Neural progenitor cell (in vitro differentiated cells): Measurements from ENCODE around the gene GP1BB. TPM values are rescaled to one million over a fixed set of nuclear protein-coding genes. Genes with fewer than 3 reads are reported as not detected.
A peak's percentile ranks its signal among the peaks of the same experiment; 100 is the strongest.

Experiments
- DNase-seq: peaks from one replicate; pipeline ENCODE4 v3.0.0-alpha.2; 2016; ENCODE audit warnings: low spot score
- H2AFZ ChIP-seq: fragments of 200-600 bp; sonication (generic); replicated peaks from 2 replicates; pipeline ENCODE4 v1.6.1; 2016; ENCODE audit warnings: antibody characterized with exemption
- H3F3A ChIP-seq: fragments of 200-600 bp; sonication (generic); 2 replicates; pipeline ENCODE4 v1.6.1; 2016; ENCODE audit warnings: antibody characterized with exemption, low read depth
- H3K27ac ChIP-seq: fragments of 200-600 bp; sonication (generic); 2 replicates; pipeline ENCODE4 v1.5.1; 2016; ENCODE audit warnings: mild to moderate bottlenecking
- H3K27me3 ChIP-seq: fragments of 200-600 bp; sonication (generic); 2 replicates; pipeline ENCODE4 v1.6.1; 2016; ENCODE audit warnings: mild to moderate bottlenecking, moderate library complexity
- H3K36me3 ChIP-seq: fragments of 200-600 bp; sonication (generic); 2 replicates; pipeline ENCODE4 v1.5.1; 2016
- H3K4me1 ChIP-seq: fragments of 200-600 bp; sonication (generic); 2 replicates; pipeline ENCODE4 v1.6.1; 2016; ENCODE audit warnings: mixed run types
- H3K4me2 ChIP-seq: fragments of 200-600 bp; sonication (generic); 2 replicates; pipeline ENCODE4 v1.6.1; 2016
- H3K4me3 ChIP-seq: fragments of 200-600 bp; sonication (generic); 2 replicates; pipeline ENCODE4 v1.5.1; 2016
- H3K79me2 ChIP-seq: fragments of 200-600 bp; sonication (generic); 2 replicates; pipeline ENCODE4 v1.6.1; 2016; ENCODE audit warnings: low read depth
- H3K9ac ChIP-seq: fragments of 200-600 bp; sonication (generic); 2 replicates; pipeline ENCODE4 v1.6.1; 2016
- H3K9me3 ChIP-seq: fragments of 200-600 bp; sonication (generic); 2 replicates; pipeline ENCODE4 v1.5.1; 2016; ENCODE audit warnings: low read depth
- H4K20me1 ChIP-seq: fragments of 200-600 bp; sonication (generic); 2 replicates; pipeline ENCODE4 v1.6.1; 2016; ENCODE audit warnings: low read depth
- H3K27ac Mint-ChIP-seq: 3 replicates; pipeline ENCODE4 v1.8.0; 2021; ENCODE audit warnings: mixed read lengths
- H3K27me3 Mint-ChIP-seq: 2 replicates; pipeline ENCODE4 v1.8.0; 2022; ENCODE audit warnings: low read depth, mild to moderate bottlenecking, inconsistent platforms, moderate library complexity, mixed read lengths; ENCODE audit not compliant: insufficient read depth
- H3K36me3 Mint-ChIP-seq: 3 replicates; pipeline ENCODE4 v1.8.0; 2021; ENCODE audit warnings: mixed read lengths
- H3K4me1 Mint-ChIP-seq: 3 replicates; pipeline ENCODE4 v1.8.0; 2021; ENCODE audit warnings: mixed read lengths
- H3K4me3 Mint-ChIP-seq: 3 replicates; pipeline ENCODE4 v1.8.0; 2021; ENCODE audit warnings: mild to moderate bottlenecking, moderate library complexity, mixed read lengths
- H3K9me3 Mint-ChIP-seq: 3 replicates; pipeline ENCODE4 v1.8.0; 2020; ENCODE audit warnings: mixed read lengths
- CTCF ChIP-seq: fragments of 200-600 bp; sonication (generic); IDR thresholded peaks from 2 replicates; pipeline ENCODE4 v1.5.1; 2017; ENCODE audit warnings: antibody characterized with exemption, mild to moderate bottlenecking
- EZH2 ChIP-seq: fragments of 200-600 bp; sonication (generic); IDR thresholded peaks from 2 replicates; pipeline ENCODE4 v1.6.1; 2017; ENCODE audit warnings: antibody characterized with exemption, mild to moderate bottlenecking, moderate library complexity
- EZH2phosphoT487 ChIP-seq: fragments of 200-600 bp; sonication (generic); IDR thresholded peaks from 2 replicates; pipeline ENCODE4 v1.6.1; 2017; ENCODE audit warnings: antibody characterized with exemption
- total RNA-seq: library from RNA; depleted of rRNA; stranded (reverse); fragments of >200 nt; gene quantifications from 2 replicates; pipeline ENCODE4 v1.2.3, GENCODE V29; 2015; ENCODE audit warnings: low replicate concordance

GP1BB gene
- total RNA-seq, 1 donor from 2014 or later = not detected

- Mint-ChIP-seq H3K27me3 (peaks cover 37% of the 10 kb centered on the region), H3K4me3 (no peak overlapping the region), H3K36me3 (no peaks in the 10 kb centered on the region), H3K9me3 (peaks cover 4% of the 10 kb centered on the region), H3K4me1 (peaks cover 15% of the 10 kb centered on the region), H3K27ac (no peak overlapping the region)
- Histone ChIP-seq H3K4me2 (no peak overlapping the region), H3K9ac (no peak overlapping the region), H3K4me1 (no peaks in the 10 kb centered on the region), H3F3A (peaks cover 5% of the 10 kb centered on the region), H3K27ac (no peak overlapping the region), H4K20me1 (peaks cover 23% of the 10 kb centered on the region), H3K9me3 (no peaks in the 10 kb centered on the region), H3K4me3 (no peak overlapping the region), H3K36me3 (no peaks in the 10 kb centered on the region), H3K27me3 (peaks cover 97% of the 10 kb centered on the region), H2AFZ (no peak overlapping the region), H3K79me2 (no peaks in the 10 kb centered on the region)
- no peak for DNase-seq
- TF ChIP-seq EZH2 = no peak
- TF ChIP-seq CTCF = no peak
- TF ChIP-seq EZH2phosphoT487 = no peak
Observed at GRCh38 chr22:19770349-19771220, 47.2 kb downstream of the GP1BB start.

DNA sequence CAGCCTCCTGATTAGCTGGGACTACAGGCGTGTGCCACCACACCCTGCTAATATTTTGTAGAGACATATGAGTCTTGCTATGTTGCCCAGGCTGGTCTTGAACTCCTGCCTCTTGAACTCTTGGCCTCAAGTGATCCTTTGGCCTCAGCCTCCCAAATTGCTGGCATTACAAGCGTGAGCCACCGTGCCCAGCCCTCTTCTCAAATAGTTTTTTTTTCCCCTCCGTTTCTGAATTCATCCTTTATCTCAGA lies 49.0 kb downstream of the GP1BB start:
- peaks cover 5% of the 10 kb centered on the region for H3F3A ChIP-seq
- H2AFZ ChIP-seq = no peak overlapping the region
- H3K27ac Mint-ChIP-seq = no peak overlapping the region
- H3K4me3 ChIP-seq = no peak overlapping the region
- H3K9me3 Mint-ChIP-seq = peaks cover 4% of the 10 kb centered on the region
- DNase-seq = no peak
- H3K4me1 Mint-ChIP-seq = peaks cover 15% of the 10 kb centered on the region
- no peak overlapping the region for H3K4me2 ChIP-seq
- H3K4me3 Mint-ChIP-seq = no peak overlapping the region
- no peaks in the 10 kb centered on the region for H3K79me2 ChIP-seq
- no peak for TF ChIP-seq EZH2
- TF ChIP-seq EZH2phosphoT487 = no peak
- no peak for TF ChIP-seq CTCF
- no peaks in the 10 kb centered on the region for H3K9me3 ChIP-seq
- H3K36me3 ChIP-seq = no peaks in the 10 kb centered on the region
- H3K4me1 ChIP-seq = no peaks in the 10 kb centered on the region
- no peak overlapping the region for H3K27ac ChIP-seq
- no peak overlapping the region for H3K9ac ChIP-seq
- H4K20me1 ChIP-seq = peaks cover 12% of the 10 kb centered on the region
- H3K27me3 ChIP-seq = peaks cover 79% of the 10 kb centered on the region
- peaks cover 32% of the 10 kb centered on the region for H3K27me3 Mint-ChIP-seq
- no peaks in the 10 kb centered on the region for H3K36me3 Mint-ChIP-seq

GRCh38 chr22:19772673-19773469 lies 49.5 kb downstream of the GP1BB start:
- Histone ChIP-seq H3K9ac (no peak overlapping the region), H3K36me3 (no peaks in the 10 kb centered on the region), H3K9me3 (no peaks in the 10 kb centered on the region), H3K79me2 (no peaks in the 10 kb centered on the region), H3K4me3 (no peak overlapping the region), H4K20me1 (peaks cover 7% of the 10 kb centered on the region), H3K27me3 (peaks cover 74% of the 10 kb centered on the region), H3K4me1 (no peaks in the 10 kb centered on the region), H3K4me2 (no peak overlapping the region), H3F3A (no peaks in the 10 kb centered on the region), H3K27ac (no peak overlapping the region), H2AFZ (no peak overlapping the region)
- DNase-seq = no peak
- H3K9me3 Mint-ChIP-seq = peaks cover 4% of the 10 kb centered on the region
- H3K36me3 Mint-ChIP-seq = no peaks in the 10 kb centered on the region
- H3K4me1 Mint-ChIP-seq = peaks cover 10% of the 10 kb centered on the region
- TF ChIP-seq CTCF = no peak
- peak; percentile 29 for TF ChIP-seq EZH2
- TF ChIP-seq EZH2phosphoT487 = no peak
- H3K4me3 Mint-ChIP-seq = no peak overlapping the region
- peak overlapping the region; percentile 14 for H3K27ac Mint-ChIP-seq
- peaks cover 29% of the 10 kb centered on the region for H3K27me3 Mint-ChIP-seq
